Left forelimb (tissue), 1 donor: Measurements from ENCODE around the gene ETV7.

Experiments used
- DNase-seq: peaks from one replicate; pipeline ENCODE4 v3.0.0-alpha.2; 2018; ENCODE audit warnings: low spot score

ETV7 gene

GRCh38 chr6:36323062-36323461 is 64.4 kb downstream of the ETV7 start:
- DNase-seq, result no peak

- DNase-seq, result no peak
Measured at GRCh38 chr6:36322591-36322990, 64.9 kb downstream of the ETV7 start.

- DNase-seq, result no peak
Measured at GRCh38 chr6:36320475-36320874, 67.0 kb downstream of the ETV7 start.

- DNase-seq, result no peak
Measured at GRCh38 chr6:36319821-36320220, 67.6 kb downstream of the ETV7 start.

GRCh38 chr6:36319436-36319762 is 68.1 kb downstream of the ETV7 start:
- DNase-seq, result no peak

GRCh38 chr6:36318690-36319435 is 68.6 kb downstream of the ETV7 start:
- DNase-seq, result no peak

- DNase-seq, result no peak
Measured at GRCh38 chr6:36317623-36318022, 69.8 kb downstream of the ETV7 start.
